Measurements from ENCODE around the gene RUBCNL.

RUBCNL gene

DNA sequence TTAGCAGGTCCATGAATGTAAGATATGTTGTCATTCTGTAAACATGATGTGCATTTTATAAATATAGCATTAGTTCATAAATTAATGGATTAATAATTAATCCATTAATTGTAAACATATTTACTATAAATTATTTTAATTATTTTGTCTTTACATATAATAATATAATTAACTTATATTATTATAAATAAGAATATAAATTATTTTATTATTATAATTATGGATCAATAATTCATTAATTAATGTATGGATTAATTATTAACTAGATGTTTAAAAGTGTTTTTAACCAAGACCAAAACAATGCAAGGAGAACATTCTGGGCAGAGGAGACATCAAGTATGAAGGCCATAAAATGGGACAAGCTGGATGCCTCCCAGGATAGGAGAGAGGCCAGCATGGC, 72.0 kb downstream of the RUBCNL start:
- Histone ChIP-seq H3K79me2 (ENCODE audit: insufficient read depth, low read length) (no peaks in the 10 kb centered on the region), H3K4me3 (ENCODE audit: low read length, poor library complexity, severe bottlenecking) (no peak overlapping the region)

DNA sequence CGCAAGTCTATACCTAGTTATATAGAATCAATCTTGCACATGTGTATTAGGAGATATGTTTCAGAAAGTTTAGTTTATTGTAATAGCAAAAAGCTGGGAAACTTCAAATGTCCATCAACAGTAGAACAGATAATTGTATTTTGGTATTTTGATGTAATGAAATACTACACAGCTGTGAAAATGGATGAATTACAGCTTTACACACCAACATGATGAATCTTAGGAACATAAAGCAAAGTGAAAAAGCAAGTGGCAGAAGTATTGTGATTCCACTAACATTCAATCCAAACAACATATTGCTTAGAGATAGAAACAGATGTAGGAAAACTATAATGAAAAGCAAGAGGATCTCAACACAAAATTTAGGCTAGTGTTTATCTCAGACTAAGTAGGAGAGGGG, 72.5 kb downstream of the RUBCNL start:
- Histone ChIP-seq H3K4me2 (ENCODE audit: low read depth, low read length, poor library complexity, severe bottlenecking) (no peak overlapping the region), H3F3A (ENCODE audit: low read depth) (no peaks in the 10 kb centered on the region), H3K27me3 (ENCODE audit: insufficient read depth, low read length, poor library complexity, severe bottlenecking) (no peaks in the 10 kb centered on the region)

More for the DNA sequence above, 72.0 kb downstream of the RUBCNL start:
- Histone ChIP-seq H3K9me3 (ENCODE audit: insufficient read depth, low read depth, low read length) (no peaks in the 10 kb centered on the region; the same call in 1 of the 2 replicates), H3K27me3 (ENCODE audit: insufficient read depth, low read length, poor library complexity, severe bottlenecking) (no peaks in the 10 kb centered on the region), H3K9ac (ENCODE audit: low read depth, low read length, poor library complexity, severe bottlenecking) (no peak overlapping the region), H4K20me1 (ENCODE audit: insufficient read depth, low read length, poor library complexity, severe bottlenecking) (no peaks in the 10 kb centered on the region), H3F3A (ENCODE audit: low read depth) (no peaks in the 10 kb centered on the region), H2AFZ (ENCODE audit: low read length) (no peak overlapping the region), H3K4me2 (ENCODE audit: low read depth, low read length, poor library complexity, severe bottlenecking) (no peak overlapping the region), H3K36me3 (ENCODE audit: insufficient read depth, low read length) (no peaks in the 10 kb centered on the region), H3K9me2 (replicated peaks; ENCODE audit: low read depth, low read length) (no peaks in the 10 kb centered on the region), H3K4me1 (ENCODE audit: insufficient read depth, low read length, poor library complexity, severe bottlenecking) (peaks cover 5% of the 10 kb centered on the region)
- TF ChIP-seq EZH2phosphoT487 (IDR thresholded peaks at IDR 0.05; ENCODE audit: borderline replicate concordance), result no peak
- TF ChIP-seq, protein P1, sequence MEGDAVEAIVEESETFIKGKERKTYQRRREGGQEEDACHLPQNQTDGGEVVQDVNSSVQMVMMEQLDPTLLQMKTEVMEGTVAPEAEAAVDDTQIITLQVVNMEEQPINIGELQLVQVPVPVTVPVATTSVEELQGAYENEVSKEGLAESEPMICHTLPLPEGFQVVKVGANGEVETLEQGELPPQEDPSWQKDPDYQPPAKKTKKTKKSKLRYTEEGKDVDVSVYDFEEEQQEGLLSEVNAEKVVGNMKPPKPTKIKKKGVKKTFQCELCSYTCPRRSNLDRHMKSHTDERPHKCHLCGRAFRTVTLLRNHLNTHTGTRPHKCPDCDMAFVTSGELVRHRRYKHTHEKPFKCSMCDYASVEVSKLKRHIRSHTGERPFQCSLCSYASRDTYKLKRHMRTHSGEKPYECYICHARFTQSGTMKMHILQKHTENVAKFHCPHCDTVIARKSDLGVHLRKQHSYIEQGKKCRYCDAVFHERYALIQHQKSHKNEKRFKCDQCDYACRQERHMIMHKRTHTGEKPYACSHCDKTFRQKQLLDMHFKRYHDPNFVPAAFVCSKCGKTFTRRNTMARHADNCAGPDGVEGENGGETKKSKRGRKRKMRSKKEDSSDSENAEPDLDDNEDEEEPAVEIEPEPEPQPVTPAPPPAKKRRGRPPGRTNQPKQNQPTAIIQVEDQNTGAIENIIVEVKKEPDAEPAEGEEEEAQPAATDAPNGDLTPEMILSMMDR (conservative IDR thresholded peaks at IDR 0.05; ENCODE audit: low read length), result no peak

DNA sequence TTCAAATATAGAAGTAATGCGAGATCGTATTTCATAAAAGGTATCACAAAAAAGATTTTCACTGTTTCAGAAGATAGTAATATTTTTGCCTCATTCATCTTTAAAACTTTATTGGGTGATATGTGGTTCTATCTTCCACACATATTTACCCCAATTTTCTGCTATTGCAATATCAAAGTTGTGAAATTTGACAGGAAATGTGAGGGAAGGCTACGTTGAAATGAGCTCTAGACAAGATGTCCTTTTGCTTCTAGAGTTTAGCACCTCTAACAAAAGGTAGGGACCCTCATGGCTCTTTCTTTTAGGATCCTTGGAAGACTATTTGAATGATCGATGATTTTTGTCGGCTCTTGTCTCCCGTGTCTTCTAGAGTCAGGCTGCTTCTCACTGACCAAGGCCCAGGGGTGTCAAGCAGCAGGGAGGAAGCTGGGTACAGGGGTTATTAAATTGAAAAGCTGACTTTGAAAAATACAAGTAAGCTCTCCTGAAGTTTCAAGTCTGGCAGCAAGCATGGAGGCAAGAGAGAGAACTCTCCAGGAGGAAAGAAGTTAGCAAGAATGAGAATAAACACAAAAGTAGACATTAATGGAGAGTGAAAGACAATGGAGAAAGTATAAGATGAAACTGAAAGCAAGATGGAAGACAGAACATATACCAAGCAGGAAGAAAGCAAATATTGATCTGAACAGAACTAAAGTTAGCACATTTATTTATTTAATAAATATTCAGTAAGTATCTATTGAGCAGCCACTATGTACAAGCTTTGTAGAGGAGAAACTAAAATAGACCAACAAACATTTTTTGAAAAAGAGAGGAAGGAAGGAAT, 73.4 kb downstream of the RUBCNL start:
- no peaks in the 10 kb centered on the region for H3K79me2 ChIP-seq (ENCODE audit: insufficient read depth, low read length)
- no peaks in the 10 kb centered on the region for H3K27me3 ChIP-seq (ENCODE audit: insufficient read depth, low read length, poor library complexity, severe bottlenecking)
- peaks cover 5% of the 10 kb centered on the region for H3K4me1 ChIP-seq (ENCODE audit: insufficient read depth, low read length, poor library complexity, severe bottlenecking)
- no peaks in the 10 kb centered on the region for H3K36me3 ChIP-seq (ENCODE audit: insufficient read depth, low read length)
- H3K4me3 ChIP-seq (ENCODE audit: low read length, poor library complexity, severe bottlenecking), result peak overlapping the region; percentile 37
- H2AFZ ChIP-seq (ENCODE audit: low read length), result peak overlapping the region; percentile 91
- no peaks in the 10 kb centered on the region; the same call in 1 of the 2 replicates for H3K9me3 ChIP-seq (ENCODE audit: insufficient read depth, low read depth, low read length)
- H3K9me2 ChIP-seq (replicated peaks; ENCODE audit: low read depth, low read length), result no peaks in the 10 kb centered on the region
- no peaks in the 10 kb centered on the region for H3F3A ChIP-seq (ENCODE audit: low read depth)
- peak overlapping the region; percentile 32 for H3K4me2 ChIP-seq (ENCODE audit: low read depth, low read length, poor library complexity, severe bottlenecking)
- TF ChIP-seq, protein P1 (conservative IDR thresholded peaks at IDR 0.05; ENCODE audit: low read length), result no peak
- TF ChIP-seq EZH2phosphoT487 (IDR thresholded peaks at IDR 0.05; ENCODE audit: borderline replicate concordance), result no peak
- H4K20me1 ChIP-seq (ENCODE audit: insufficient read depth, low read length, poor library complexity, severe bottlenecking), result no peaks in the 10 kb centered on the region
- no peak overlapping the region for H3K9ac ChIP-seq (ENCODE audit: low read depth, low read length, poor library complexity, severe bottlenecking)

More for the DNA sequence above, 72.5 kb downstream of the RUBCNL start:
- TF ChIP-seq, protein P1 (conservative IDR thresholded peaks at IDR 0.05; ENCODE audit: low read length), result no peak
- TF ChIP-seq EZH2phosphoT487 (IDR thresholded peaks at IDR 0.05; ENCODE audit: borderline replicate concordance), result no peak
- H3K4me1 ChIP-seq (ENCODE audit: insufficient read depth, low read length, poor library complexity, severe bottlenecking), result peaks cover 5% of the 10 kb centered on the region
- H3K36me3 ChIP-seq (ENCODE audit: insufficient read depth, low read length), result no peaks in the 10 kb centered on the region
- no peaks in the 10 kb centered on the region for H4K20me1 ChIP-seq (ENCODE audit: insufficient read depth, low read length, poor library complexity, severe bottlenecking)
- no peaks in the 10 kb centered on the region; the same call in 1 of the 2 replicates for H3K9me3 ChIP-seq (ENCODE audit: insufficient read depth, low read depth, low read length)
- no peak overlapping the region for H2AFZ ChIP-seq (ENCODE audit: low read length)
- H3K79me2 ChIP-seq (ENCODE audit: insufficient read depth, low read length), result no peaks in the 10 kb centered on the region
- H3K4me3 ChIP-seq (ENCODE audit: low read length, poor library complexity, severe bottlenecking), result no peak overlapping the region
- H3K9me2 ChIP-seq (replicated peaks; ENCODE audit: low read depth, low read length), result no peaks in the 10 kb centered on the region
- H3K9ac ChIP-seq (ENCODE audit: low read depth, low read length, poor library complexity, severe bottlenecking), result no peak overlapping the region

All from Loucy (cell line).